ENCODE data around the gene ZNF439.
"Not testable (repeated sequence)": the region's sequence is repeated elsewhere in the genome, so short reads cannot be mapped to it uniquely, and the experiment has no call there.

DNA sequence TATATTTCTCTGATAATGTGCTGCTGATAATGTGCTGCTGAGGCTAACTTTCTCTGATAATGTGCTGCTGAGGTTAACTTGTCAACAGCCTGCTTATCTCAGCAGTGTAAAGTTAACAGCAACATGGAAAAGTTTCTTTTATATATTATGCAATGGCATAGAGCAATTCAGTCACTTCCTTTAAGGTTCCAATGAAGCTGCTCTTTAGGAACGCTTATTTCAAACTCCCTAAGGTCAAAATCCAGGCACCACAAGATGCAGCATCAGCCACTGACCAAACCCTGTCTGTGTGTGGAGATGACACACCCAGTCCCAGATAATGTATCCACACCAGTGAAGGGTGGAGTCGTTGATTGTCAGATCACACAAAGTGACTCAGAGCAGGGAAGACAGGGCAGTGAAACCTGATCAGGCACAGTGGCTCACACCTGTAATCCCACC is 12.9 kb upstream of the ZNF439 start:
- TF ChIP-seq, protein P1, sequence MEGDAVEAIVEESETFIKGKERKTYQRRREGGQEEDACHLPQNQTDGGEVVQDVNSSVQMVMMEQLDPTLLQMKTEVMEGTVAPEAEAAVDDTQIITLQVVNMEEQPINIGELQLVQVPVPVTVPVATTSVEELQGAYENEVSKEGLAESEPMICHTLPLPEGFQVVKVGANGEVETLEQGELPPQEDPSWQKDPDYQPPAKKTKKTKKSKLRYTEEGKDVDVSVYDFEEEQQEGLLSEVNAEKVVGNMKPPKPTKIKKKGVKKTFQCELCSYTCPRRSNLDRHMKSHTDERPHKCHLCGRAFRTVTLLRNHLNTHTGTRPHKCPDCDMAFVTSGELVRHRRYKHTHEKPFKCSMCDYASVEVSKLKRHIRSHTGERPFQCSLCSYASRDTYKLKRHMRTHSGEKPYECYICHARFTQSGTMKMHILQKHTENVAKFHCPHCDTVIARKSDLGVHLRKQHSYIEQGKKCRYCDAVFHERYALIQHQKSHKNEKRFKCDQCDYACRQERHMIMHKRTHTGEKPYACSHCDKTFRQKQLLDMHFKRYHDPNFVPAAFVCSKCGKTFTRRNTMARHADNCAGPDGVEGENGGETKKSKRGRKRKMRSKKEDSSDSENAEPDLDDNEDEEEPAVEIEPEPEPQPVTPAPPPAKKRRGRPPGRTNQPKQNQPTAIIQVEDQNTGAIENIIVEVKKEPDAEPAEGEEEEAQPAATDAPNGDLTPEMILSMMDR (IDR thresholded peaks at IDR 0.05), result not testable (repeated sequence)
- not testable (repeated sequence) for TF ChIP-seq POLR2A (IDR thresholded peaks at IDR 0.05)
